ENCODE measurements around the gene LRRC41. TPM values are rescaled to one million over a fixed set of nuclear protein-coding genes. Genes with fewer than 3 reads are reported as not detected.
"Not testable (repeated sequence)": the region's sequence is repeated elsewhere in the genome, so short reads cannot be mapped to it uniquely, and the experiment has no call there.

Gene LRRC41
- total RNA-seq, 4 donors from 2014 or later: 26.8 to 87.2 (median 60.3) TPM

DNA sequence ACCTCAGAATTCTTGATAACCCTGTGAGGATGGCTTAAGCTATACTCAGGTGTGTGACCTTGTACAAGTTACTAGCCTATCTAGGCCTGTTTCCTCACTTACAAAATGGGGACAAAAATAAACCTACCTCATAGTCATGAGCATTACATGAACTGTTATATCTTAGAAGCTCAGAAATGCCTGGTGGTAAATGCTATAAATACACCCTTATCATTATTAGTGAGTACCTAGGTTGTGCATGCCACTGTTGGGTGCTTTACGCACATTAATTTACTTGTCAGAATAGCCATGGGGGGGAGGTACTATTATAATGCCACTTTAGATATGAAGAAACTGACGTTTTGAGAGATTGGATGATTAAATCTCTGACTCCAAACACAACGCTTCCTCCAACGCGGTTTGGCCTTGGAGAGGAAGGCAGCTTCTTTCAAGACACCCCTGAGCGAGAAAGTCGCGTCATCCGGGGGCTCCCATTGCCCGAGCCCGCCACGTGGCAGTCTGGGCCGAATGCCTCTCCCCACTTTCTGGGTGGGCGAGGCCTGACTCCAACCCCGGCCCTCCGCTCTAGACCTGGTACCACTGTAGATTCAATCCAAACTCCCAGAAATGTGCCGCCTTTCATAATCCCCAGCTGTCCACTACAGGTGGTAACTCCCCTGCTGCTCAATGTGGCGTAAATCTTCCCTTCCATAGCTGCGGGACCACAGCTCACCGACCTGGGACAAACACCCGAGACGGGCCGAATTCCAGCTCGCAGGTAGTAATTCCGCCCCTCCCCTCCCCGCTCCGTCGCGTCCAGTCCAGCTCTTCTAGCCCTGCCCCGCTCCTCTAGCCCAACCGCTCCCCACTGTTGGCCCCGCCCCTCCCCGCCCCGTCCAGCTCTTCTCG, 56.6 kb downstream of the LRRC41 start:
- no peaks in the 10 kb centered on the region for H3K4me1 ChIP-seq
- peak overlapping the region; percentile 43 to 62 for H3K4me3 ChIP-seq
- no peak for TF ChIP-seq POLR2A (IDR thresholded peaks at IDR 0.05)
- TF ChIP-seq, protein P1, sequence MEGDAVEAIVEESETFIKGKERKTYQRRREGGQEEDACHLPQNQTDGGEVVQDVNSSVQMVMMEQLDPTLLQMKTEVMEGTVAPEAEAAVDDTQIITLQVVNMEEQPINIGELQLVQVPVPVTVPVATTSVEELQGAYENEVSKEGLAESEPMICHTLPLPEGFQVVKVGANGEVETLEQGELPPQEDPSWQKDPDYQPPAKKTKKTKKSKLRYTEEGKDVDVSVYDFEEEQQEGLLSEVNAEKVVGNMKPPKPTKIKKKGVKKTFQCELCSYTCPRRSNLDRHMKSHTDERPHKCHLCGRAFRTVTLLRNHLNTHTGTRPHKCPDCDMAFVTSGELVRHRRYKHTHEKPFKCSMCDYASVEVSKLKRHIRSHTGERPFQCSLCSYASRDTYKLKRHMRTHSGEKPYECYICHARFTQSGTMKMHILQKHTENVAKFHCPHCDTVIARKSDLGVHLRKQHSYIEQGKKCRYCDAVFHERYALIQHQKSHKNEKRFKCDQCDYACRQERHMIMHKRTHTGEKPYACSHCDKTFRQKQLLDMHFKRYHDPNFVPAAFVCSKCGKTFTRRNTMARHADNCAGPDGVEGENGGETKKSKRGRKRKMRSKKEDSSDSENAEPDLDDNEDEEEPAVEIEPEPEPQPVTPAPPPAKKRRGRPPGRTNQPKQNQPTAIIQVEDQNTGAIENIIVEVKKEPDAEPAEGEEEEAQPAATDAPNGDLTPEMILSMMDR (IDR thresholded peaks at IDR 0.05): no peak
- no peaks in the 10 kb centered on the region for H3K27me3 ChIP-seq
- H3K36me3 ChIP-seq: no peaks in the 10 kb centered on the region
- peak overlapping the region; percentile 27 to 64 for H3K27ac ChIP-seq
- no peaks in the 10 kb centered on the region for H3K9me3 ChIP-seq
- DNase-seq: no peak
- intact Hi-C loops (cut with DNase I; ENCODE audit: low total_unique reads): no loop called here

DNA sequence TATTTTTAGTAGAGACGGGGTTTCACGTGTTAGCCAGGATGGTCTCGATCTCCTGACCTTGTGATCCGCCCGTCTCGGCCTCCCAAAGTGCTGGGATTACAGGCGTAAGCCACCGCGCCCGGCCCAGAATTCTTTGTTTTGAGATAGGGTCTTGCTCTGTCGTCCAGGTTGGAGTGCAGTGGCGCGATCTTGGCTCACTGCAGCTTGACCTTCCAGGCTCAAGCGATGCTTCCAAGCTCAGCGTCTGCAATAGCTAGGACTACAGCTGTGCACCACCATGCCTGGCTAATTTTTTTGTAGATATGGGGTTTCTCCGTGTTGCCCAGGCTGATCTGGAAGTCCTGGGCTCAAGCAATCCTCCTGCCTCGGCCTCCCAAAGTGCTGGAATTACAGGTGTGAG, 57.3 kb downstream of the LRRC41 start:
- H3K27ac ChIP-seq; intact Hi-C loops (cut with DNase I; ENCODE audit: low total_unique reads); H3K4me1 ChIP-seq; H3K36me3 ChIP-seq; H3K27me3 ChIP-seq; H3K9me3 ChIP-seq; H3K4me3 ChIP-seq: not testable (repeated sequence)
- DNase-seq: peak in 1 of 2 donors; percentile 16

DNA sequence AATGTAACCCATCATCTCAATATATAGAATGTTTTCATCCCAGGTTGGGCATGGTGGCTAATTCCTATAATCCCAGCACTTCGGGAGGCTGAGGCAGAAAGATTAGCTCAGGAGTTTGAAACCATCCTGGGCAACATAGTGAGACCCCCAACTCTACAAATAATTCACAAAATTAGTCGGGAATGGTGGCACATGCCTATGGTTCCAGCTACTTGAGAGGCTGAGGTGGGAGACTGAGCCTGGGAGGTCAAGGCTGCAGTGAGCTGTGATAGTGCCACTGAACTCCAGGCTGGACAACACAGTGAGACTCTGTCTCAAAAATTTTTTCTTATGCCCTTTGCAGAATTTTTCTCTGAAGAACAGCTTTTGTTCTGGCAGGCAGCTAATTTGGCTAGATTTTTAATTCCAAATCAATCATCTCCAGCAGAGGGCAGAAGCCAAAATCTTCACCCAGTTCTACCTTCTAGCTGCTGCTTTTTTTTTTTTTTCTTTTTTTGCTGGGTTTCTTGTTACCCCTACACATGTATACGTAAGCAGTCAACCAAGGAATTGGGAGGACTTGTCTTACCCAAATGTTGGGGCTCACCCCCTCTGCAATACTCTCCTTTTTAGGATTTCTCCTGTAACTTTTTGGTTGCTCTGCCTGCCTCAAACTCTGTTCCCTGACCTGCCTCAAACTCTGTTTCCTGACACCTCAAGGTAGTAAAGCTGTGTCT, 58.6 kb downstream of the LRRC41 start:
- intact Hi-C loops (cut with DNase I; ENCODE audit: low total_unique reads): no loop called here
- TF ChIP-seq, protein P1 (IDR thresholded peaks at IDR 0.05): peak in 1 of 4 experiments; percentile 12
- TF ChIP-seq POLR2A (IDR thresholded peaks at IDR 0.05): no peak
- no peak for DNase-seq
- Histone ChIP-seq H3K27me3 (no peaks in the 10 kb centered on the region), H3K36me3 (no peaks in the 10 kb centered on the region), H3K4me3 (no peak overlapping the region), H3K27ac (no peak overlapping the region), H3K9me3 (no peaks in the 10 kb centered on the region), H3K4me1 (no peaks in the 10 kb centered on the region)

DNA sequence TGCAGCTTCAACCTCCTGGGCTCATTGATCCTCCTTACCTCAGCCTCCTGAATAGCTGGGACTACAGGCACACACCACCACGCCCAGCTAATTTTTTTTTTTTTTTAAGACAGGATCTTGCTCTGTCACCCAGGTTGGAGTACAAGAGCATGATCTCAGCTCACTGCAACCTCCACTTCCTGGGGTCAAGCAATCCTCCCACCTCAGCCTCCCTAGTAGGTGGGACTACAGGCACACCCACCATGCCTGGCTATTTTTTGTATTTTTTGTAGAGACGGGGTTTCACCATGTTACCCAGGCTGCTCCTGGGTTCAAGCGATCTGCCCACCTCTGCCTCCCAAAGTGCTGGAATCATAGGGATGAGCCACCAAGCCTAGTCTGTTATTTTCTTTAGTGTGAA, 59.6 kb downstream of the LRRC41 start:
- H3K9me3 ChIP-seq; H3K27me3 ChIP-seq; H3K27ac ChIP-seq; H3K4me1 ChIP-seq; DNase-seq; H3K4me3 ChIP-seq; H3K36me3 ChIP-seq; intact Hi-C loops (cut with DNase I; ENCODE audit: low total_unique reads): not testable (repeated sequence)

DNA sequence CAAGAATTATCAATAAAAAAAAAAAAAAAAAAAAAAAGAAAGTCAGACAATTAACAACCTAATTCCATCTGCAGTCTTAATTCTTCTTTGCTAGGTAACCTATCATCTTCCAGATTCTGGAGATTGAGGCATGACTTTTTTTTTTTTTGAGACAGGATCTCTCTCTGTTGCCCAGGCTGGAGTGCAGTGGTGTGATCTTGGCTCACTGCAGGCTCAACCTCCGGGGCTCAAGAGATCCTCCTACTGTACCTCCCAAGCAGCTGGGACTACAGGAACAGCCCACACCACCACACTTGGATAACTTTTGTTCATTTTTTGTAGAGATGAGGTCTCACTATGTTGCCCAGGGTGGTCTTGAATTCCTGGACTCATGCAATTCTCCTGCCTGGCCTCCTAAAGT, 60.5 kb downstream of the LRRC41 start:
- no peaks in the 10 kb centered on the region for H3K4me1 ChIP-seq
- intact Hi-C loops (cut with DNase I; ENCODE audit: low total_unique reads): no loop called here
- no peaks in the 10 kb centered on the region for H3K27me3 ChIP-seq
- no peak overlapping the region for H3K27ac ChIP-seq
- no peak for DNase-seq
- no peaks in the 10 kb centered on the region for H3K9me3 ChIP-seq
- TF ChIP-seq, protein P1 (IDR thresholded peaks at IDR 0.05): no peak
- no peak for TF ChIP-seq POLR2A (IDR thresholded peaks at IDR 0.05)
- no peaks in the 10 kb centered on the region for H3K36me3 ChIP-seq
- H3K4me3 ChIP-seq: no peak overlapping the region

DNA sequence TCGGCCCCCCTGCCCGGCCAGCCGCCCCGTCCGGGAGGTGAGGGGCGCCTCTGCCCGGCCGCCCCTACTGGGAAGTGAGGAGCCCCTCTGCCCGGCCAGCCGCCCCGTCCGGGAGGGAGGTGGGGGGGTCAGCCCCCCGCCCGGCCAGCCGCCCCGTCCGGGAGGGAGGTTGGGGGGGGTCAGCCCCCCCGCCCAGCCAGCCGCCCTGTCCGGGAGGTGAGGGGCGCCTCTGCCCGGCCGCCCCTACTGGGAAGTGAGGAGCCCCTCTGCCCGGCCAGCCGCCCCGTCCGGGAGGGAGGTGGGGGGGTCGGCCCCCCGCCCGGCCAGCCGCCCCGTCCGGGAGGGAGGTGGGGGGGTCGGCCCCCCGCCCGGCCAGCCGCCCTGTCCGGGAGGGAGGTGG, 61.7 kb downstream of the LRRC41 start:
- intact Hi-C loops (cut with DNase I; ENCODE audit: low total_unique reads): not testable (repeated sequence)

DNA sequence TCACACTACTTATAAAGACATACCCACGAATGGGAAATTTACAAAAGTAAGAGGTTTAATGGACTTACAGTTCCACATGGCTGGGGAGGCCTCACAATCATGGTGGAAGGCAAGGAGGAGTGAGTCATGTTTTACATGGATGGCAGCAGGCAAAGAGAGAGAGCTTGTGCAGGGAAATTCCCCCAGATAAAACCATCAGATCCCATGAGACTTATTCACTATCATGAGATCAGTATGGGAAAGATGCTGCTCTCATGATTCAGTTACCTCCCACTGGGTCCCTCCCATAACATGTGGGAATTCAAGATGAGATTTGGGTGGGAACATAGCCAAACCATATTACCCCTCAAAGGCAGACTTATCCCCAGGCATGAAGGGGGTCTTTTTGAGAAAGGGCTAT, 64.6 kb downstream of the LRRC41 start:
- H3K4me1 ChIP-seq; H3K27me3 ChIP-seq; H3K9me3 ChIP-seq; DNase-seq; H3K4me3 ChIP-seq; H3K36me3 ChIP-seq; H3K27ac ChIP-seq; intact Hi-C loops (cut with DNase I; ENCODE audit: low total_unique reads): not testable (repeated sequence)

More for the DNA sequence above, 61.7 kb downstream of the LRRC41 start:
- H3K27ac ChIP-seq, H3K4me3 ChIP-seq, H3K36me3 ChIP-seq, H3K9me3 ChIP-seq, H3K4me1 ChIP-seq, H3K27me3 ChIP-seq, DNase-seq: not testable (repeated sequence)

All from uterus (tissue), 4 donors.